Neural cell (in vitro differentiated cells): ENCODE results near the gene SLC4A1. TPM values are rescaled to one million over a fixed set of nuclear protein-coding genes. Genes with fewer than 3 reads are reported as not detected.

Experiments used
- H2AFZ ChIP-seq: fragments of 200-600, 300-800 bp; sonication (generic), shearing (Covaris generic); 2 replicates; pipeline ENCODE4 v1.6.0; 2014; ENCODE audit warnings: low read depth, mild to moderate bottlenecking, antibody characterized with exemption, low read length, moderate library complexity
- H3F3A ChIP-seq: fragments of 200-600 bp; shearing (Covaris generic); 2 replicates; pipeline ENCODE4 v1.6.1; 2016; ENCODE audit warnings: mild to moderate bottlenecking, moderate library complexity, mixed read lengths, antibody characterized with exemption, low read length; ENCODE audit not compliant: insufficient read depth, poor library complexity, severe bottlenecking
- H3K27ac ChIP-seq: fragments of 200-600, 300-800 bp; sonication (generic), shearing (Covaris generic); 2 replicates; pipeline ENCODE4 v1.5.1; 2014; ENCODE audit warnings: mild to moderate bottlenecking, low read length, moderate library complexity
- H3K27me3 ChIP-seq: fragments of 300-800, 200-600 bp; sonication (generic), shearing (Covaris generic); 2 replicates; pipeline ENCODE4 v1.6.0; 2014; ENCODE audit warnings: mild to moderate bottlenecking, low read depth, low read length, moderate library complexity; ENCODE audit not compliant: insufficient read depth
- H3K36me3 ChIP-seq: fragments of 300-800, 200-600 bp; sonication (generic), shearing (Covaris generic); 2 replicates; pipeline ENCODE4 v1.5.1; 2014; ENCODE audit warnings: mild to moderate bottlenecking, antibody characterized with exemption, low read length, moderate library complexity; ENCODE audit not compliant: insufficient read depth
- H3K4me2 ChIP-seq: fragments of 300-800, 200-600 bp; sonication (generic), shearing (Covaris generic); 2 replicates; pipeline ENCODE4 v1.6.0; 2014; ENCODE audit warnings: mild to moderate bottlenecking, low read length
- H3K4me3 ChIP-seq: fragments of 300-800, 200-600 bp; sonication (generic), shearing (Covaris generic); 2 replicates; pipeline ENCODE4 v1.5.1; 2014; ENCODE audit warnings: mild to moderate bottlenecking, low read length, moderate library complexity
- H3K79me2 ChIP-seq: fragments of 200-600 bp; shearing (Covaris generic); replicated peaks from 2 replicates; pipeline ENCODE4 v1.6.0; 2014; ENCODE audit warnings: mild to moderate bottlenecking, low read length, moderate library complexity; ENCODE audit not compliant: insufficient read depth
- H3K9ac ChIP-seq: fragments of 300-800, 200-600 bp; sonication (generic), shearing (Covaris generic); 2 replicates; pipeline ENCODE4 v1.6.1; 2016; ENCODE audit warnings: mild to moderate bottlenecking, low read length, mixed read lengths
- H3K9me2 ChIP-seq: fragments of 200-600 bp; shearing (Covaris generic); 2 replicates; pipeline ENCODE4 v1.6.1; 2016; ENCODE audit warnings: mild to moderate bottlenecking, low read length, mixed read lengths; ENCODE audit not compliant: insufficient read depth
- H3K9me3 ChIP-seq: fragments of 200-600, 300-800 bp; sonication (generic), shearing (Covaris generic); 2 replicates; pipeline ENCODE4 v1.6.1; 2016; ENCODE audit warnings: mild to moderate bottlenecking, mixed run types, low read length, moderate library complexity, mixed read lengths
- H4K20me1 ChIP-seq: fragments of 200-600 bp; shearing (Covaris generic); 2 replicates; pipeline ENCODE4 v1.6.1; 2016; ENCODE audit warnings: mild to moderate bottlenecking, mixed run types; ENCODE audit not compliant: insufficient read depth
- POLR2AphosphoS5 ChIP-seq: IDR thresholded peaks from 2 replicates; pipeline ENCODE4 v1.6.1; 2012
- SMC3 ChIP-seq: fragments of 450-650 bp; conservative IDR thresholded peaks from 2 replicates; pipeline ENCODE4 v1.6.1; 2014; ENCODE audit warnings: antibody characterized with exemption, mild to moderate bottlenecking, moderate library complexity; ENCODE audit not compliant: poor library complexity
- TAF1 ChIP-seq: IDR thresholded peaks from 2 replicates; pipeline ENCODE4 v1.6.1; 2012; ENCODE audit warnings: low read depth
- polyA plus RNA-seq: library from polyadenylated mRNA; depleted of rRNA; stranded (reverse); fragments of >200 nt; gene quantifications from 2 replicates; pipeline ENCODE4 v1.2.3, GENCODE V29; 2014
- small RNA-seq, 3 experiments: library from RNA; depleted of rRNA; stranded (forward); fragments of <200 nt; gene quantifications; one replicate each; pipeline ENCODE3, GENCODE V24; 2012
- TF ChIP-seq, protein P1 (sequence below): IDR thresholded peaks from 2 replicates; pipeline ENCODE4 v1.6.1; 2012; ENCODE audit warnings: borderline replicate concordance

Gene SLC4A1
- polyA plus RNA-seq, 1 donor from 2014 or later = 0.05 TPM

DNA sequence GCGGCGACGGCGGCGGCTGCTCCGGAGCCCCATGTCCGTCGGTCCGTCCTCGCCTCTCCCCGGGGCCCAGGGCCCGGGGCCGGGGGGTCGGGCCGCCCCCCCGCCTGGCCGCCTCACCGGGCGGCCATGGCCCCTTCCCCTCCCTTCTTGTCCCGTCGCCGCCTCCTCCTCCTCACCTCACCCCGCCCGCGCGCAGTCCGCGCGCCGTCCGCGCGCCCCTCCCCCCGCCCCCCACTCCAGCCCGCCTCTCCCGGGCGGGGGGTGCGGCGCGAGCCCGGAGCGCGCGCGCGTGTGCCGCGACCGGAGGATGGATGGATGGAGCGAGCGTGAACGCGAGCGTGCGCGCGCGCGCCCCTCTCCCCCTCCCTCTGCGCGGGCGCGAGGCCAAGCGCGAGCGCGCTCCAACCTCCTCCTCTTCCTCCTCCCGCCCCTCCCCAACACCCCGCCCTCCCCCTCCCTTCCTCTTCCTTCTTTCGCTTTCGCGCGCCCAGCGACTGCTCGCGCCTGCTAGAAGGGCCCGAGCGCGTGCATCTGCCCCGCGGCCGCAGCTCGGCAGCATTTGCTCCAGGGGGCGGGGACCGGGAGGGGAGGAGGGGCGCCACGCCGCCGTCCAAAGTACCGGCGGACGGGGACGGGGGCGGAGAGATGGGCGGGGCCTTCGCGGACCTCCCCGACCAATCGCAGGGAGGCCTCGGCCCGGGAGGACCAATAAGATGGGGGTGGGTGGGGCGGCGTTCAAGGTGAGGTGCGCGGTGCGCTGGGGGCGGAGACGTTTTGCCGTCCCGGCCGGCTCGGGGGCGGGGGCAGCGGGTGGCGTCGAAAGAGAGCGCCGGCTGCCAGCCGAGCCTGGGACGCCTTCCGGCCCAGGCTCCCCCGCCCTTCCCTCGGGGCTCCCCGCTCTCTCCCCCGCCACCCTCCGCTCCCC lies 68.1 kb downstream of the SLC4A1 start, which contains the start of gene ATXN7L3:
Gene ATXN7L3, minus strand, starts transcription at position 332 of the 925 bp plus-strand sequence. CDS start 1,814 bp downstream, outside the sequence.
- no peaks in the 10 kb centered on the region for H3K27me3 ChIP-seq
- peak; percentile 57 for TF ChIP-seq TAF1
- no peak for TF ChIP-seq SMC3
- peak; percentile 46 for TF ChIP-seq POLR2AphosphoS5
- H3K9me2 ChIP-seq = no peaks in the 10 kb centered on the region
- H3K79me2 ChIP-seq = peaks cover 24% of the 10 kb centered on the region
- no peaks in the 10 kb centered on the region for H3K9me3 ChIP-seq
- peaks cover 5% of the 10 kb centered on the region for H3K36me3 ChIP-seq
- H3K27ac ChIP-seq = peak within 1 kb of the TSS; percentile 92
- peak within 1 kb of the TSS; percentile 91 for H3K4me3 ChIP-seq
- H3K4me2 ChIP-seq = peak within 1 kb of the TSS; percentile 92
- H2AFZ ChIP-seq = peak within 1 kb of the TSS; percentile 70
- no peaks in the 10 kb centered on the region for H3F3A ChIP-seq
- H4K20me1 ChIP-seq = no peaks in the 10 kb centered on the region
- peak within 1 kb of the TSS; percentile 94 for H3K9ac ChIP-seq

DNA sequence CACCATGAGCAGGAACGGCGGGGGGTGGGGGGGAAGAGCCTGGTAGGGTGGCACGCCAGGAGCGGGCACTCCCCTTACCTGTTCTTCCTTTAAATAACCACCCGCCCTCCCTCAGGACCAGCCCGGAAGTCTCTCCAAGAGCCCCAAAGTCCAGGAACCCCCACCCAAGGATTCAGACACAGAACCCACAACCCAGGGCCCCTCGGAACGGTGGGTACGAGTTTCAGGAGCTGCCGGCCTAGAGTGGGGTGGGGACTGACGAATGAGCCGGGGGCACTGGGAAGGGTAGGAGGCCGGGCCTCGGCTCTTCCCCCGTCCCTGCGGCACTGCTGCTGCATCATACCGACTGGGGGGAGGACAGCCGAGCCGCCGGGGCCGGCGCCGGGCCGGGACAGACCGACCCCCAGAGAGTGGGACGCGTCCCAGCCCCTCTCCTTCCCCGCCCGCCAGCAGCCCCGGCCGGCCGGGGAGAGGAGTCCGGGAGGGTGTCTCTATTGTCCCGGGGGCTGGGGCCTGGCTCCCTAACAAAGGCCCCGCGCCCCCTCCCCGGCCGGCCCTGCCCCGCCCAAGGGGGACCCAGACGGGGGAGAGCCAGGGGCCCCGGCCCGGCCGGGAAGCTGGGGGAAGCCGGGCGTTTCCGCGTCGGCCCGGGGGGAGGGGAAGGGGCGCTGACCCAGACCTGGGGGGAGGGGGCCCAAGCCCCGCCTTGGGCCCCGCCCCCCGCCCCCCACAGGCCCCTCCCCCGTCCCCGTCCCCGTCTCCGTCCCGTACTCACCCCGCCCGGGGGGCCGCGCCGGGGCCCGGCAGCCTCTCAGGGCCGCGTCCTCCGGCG lies 69.0 kb downstream of the SLC4A1 start:
- Histone ChIP-seq H3K4me3 (peak overlapping the region; percentile 91), H4K20me1 (no peaks in the 10 kb centered on the region), H3K4me2 (peak overlapping the region; percentile 77), H3K27me3 (no peaks in the 10 kb centered on the region), H3K79me2 (peaks cover 24% of the 10 kb centered on the region), H3K9me2 (no peaks in the 10 kb centered on the region), H3K36me3 (peaks cover 10% of the 10 kb centered on the region), H3K9me3 (no peaks in the 10 kb centered on the region), H3F3A (no peaks in the 10 kb centered on the region), H3K27ac (peak overlapping the region; percentile 92), H3K9ac (peak overlapping the region; percentile 94), H2AFZ (peak overlapping the region; percentile 14)
- no peak for TF ChIP-seq POLR2AphosphoS5
- TF ChIP-seq, protein P1, sequence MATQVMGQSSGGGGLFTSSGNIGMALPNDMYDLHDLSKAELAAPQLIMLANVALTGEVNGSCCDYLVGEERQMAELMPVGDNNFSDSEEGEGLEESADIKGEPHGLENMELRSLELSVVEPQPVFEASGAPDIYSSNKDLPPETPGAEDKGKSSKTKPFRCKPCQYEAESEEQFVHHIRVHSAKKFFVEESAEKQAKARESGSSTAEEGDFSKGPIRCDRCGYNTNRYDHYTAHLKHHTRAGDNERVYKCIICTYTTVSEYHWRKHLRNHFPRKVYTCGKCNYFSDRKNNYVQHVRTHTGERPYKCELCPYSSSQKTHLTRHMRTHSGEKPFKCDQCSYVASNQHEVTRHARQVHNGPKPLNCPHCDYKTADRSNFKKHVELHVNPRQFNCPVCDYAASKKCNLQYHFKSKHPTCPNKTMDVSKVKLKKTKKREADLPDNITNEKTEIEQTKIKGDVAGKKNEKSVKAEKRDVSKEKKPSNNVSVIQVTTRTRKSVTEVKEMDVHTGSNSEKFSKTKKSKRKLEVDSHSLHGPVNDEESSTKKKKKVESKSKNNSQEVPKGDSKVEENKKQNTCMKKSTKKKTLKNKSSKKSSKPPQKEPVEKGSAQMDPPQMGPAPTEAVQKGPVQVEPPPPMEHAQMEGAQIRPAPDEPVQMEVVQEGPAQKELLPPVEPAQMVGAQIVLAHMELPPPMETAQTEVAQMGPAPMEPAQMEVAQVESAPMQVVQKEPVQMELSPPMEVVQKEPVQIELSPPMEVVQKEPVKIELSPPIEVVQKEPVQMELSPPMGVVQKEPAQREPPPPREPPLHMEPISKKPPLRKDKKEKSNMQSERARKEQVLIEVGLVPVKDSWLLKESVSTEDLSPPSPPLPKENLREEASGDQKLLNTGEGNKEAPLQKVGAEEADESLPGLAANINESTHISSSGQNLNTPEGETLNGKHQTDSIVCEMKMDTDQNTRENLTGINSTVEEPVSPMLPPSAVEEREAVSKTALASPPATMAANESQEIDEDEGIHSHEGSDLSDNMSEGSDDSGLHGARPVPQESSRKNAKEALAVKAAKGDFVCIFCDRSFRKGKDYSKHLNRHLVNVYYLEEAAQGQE = peak; percentile 35

Small RNA genes within 50 kb of the gene (small RNA-seq; reads per million reads assigned to genes)
- gene MIR6782 (0 to 0.86 (median 0) reads per million in 3 experiments), gene RF00012 (0 to 0.41 (median 0.10) reads per million in 3 experiments), gene RN7SL507P (0.20 to 2.2 (median 0.23) reads per million in 3 experiments), gene RNU6-453P (0.06 to 0.49 (median 0.07) reads per million in 3 experiments)

Other genes starting within 250 kb of the SLC4A1 start
- 9.6 and 12.0 TPM in 2 replicates for gene LSM12, start 201.5 kb downstream of the SLC4A1 start, polyA plus RNA-seq
- 10.8 and 16.7 TPM in 2 replicates for gene G6PC3, start 197.4 kb downstream of the SLC4A1 start, polyA plus RNA-seq
- gene HDAC5, start 144.5 kb downstream of the SLC4A1 start, polyA plus RNA-seq = 93.0 and 97.8 TPM in 2 replicates
- gene HROB, start 126.2 kb downstream of the SLC4A1 start, polyA plus RNA-seq = 1.3 TPM in 2 replicates
- not detected in 2 replicates for gene ASB16, start 97.4 kb downstream of the SLC4A1 start, polyA plus RNA-seq
- 59.9 and 77.4 TPM in 2 replicates for gene TMUB2, start 81.2 kb downstream of the SLC4A1 start, polyA plus RNA-seq
- 93.5 and 97.2 TPM in 2 replicates for gene ATXN7L3, start 68.3 kb downstream of the SLC4A1 start, polyA plus RNA-seq
- 71.7 and 73.8 TPM in 2 replicates for gene UBTF, start 48.5 kb downstream of the SLC4A1 start, polyA plus RNA-seq
- 279 and 326 TPM in 2 replicates for gene RUNDC3A, start 40.5 kb upstream of the SLC4A1 start, polyA plus RNA-seq
- 73.4 and 98.8 TPM in 2 replicates for gene SLC25A39, start 56.7 kb upstream of the SLC4A1 start, polyA plus RNA-seq
- 18.9 and 21.8 TPM in 2 replicates for gene GRN, start 77.2 kb upstream of the SLC4A1 start, polyA plus RNA-seq
- gene FAM171A2, start 95.7 kb upstream of the SLC4A1 start, polyA plus RNA-seq = 73.6 and 88.3 TPM in 2 replicates
- 3.1 and 3.9 TPM in 2 replicates for gene ITGA2B, start 121.5 kb upstream of the SLC4A1 start, polyA plus RNA-seq
- 18.5 and 24.5 TPM in 2 replicates for gene GPATCH8, start 235.3 kb upstream of the SLC4A1 start, polyA plus RNA-seq